Keratinocyte (primary cell): ENCODE data around the gene KAT6B. TPM values are rescaled to one million over a fixed set of nuclear protein-coding genes. Genes with fewer than 3 reads are reported as not detected.

Experiments used
- DNase-seq: peaks from one replicate; pipeline ENCODE4 v3.0.0-alpha.2; 2011; ENCODE audit warnings: low read depth, missing footprints, low spot score
- FAIRE-seq: peaks from 2 replicates; lab custom pipeline; 2011; peaks lifted over from hg19 to GRCh38; lab: Jason Lieb, UNC
- H2AFZ ChIP-seq: 2 replicates; pipeline ENCODE4 v1.6.0; 2012; ENCODE audit warnings: low read length, control low read depth, inconsistent platforms; ENCODE audit not compliant: control insufficient read depth
- H3K27ac ChIP-seq: 2 replicates; pipeline ENCODE4 v1.5.1; 2011; ENCODE audit warnings: low read length; ENCODE audit not compliant: control insufficient read depth, insufficient read depth
- H3K27me3 ChIP-seq: 3 replicates; pipeline ENCODE4 v1.6.0; 2011; ENCODE audit warnings: low read length; ENCODE audit not compliant: control insufficient read depth, insufficient read depth; ENCODE audit errors: extremely low read depth
- H3K36me3 ChIP-seq, 2 experiments: 2 replicates in 1 of 2; 3 replicates in 1 of 2; pipeline ENCODE4 v1.5.1; 2011; ENCODE audit warnings: low read length in 2 of 2, mild to moderate bottlenecking in 1 of 2; ENCODE audit not compliant: control insufficient read depth in 2 of 2, insufficient read depth in 2 of 2; ENCODE audit errors: extremely low read depth in 1 of 2
- H3K4me1 ChIP-seq: 3 replicates; pipeline ENCODE4 v1.5.1; 2011; ENCODE audit warnings: low read length; ENCODE audit not compliant: control insufficient read depth, insufficient read depth; ENCODE audit errors: extremely low read depth
- H3K4me2 ChIP-seq: 3 replicates; pipeline ENCODE4 v1.6.0; 2011; ENCODE audit warnings: low read depth, low read length; ENCODE audit not compliant: control insufficient read depth, insufficient read depth; ENCODE audit errors: extremely low read depth
- H3K4me3 ChIP-seq, 3 experiments: fragments of 200-600 bp in 1 of 3; sonication (generic) in 1 of 3; 2 replicates in 2 of 3; 3 replicates in 1 of 3; pipeline ENCODE4 v1.5.1; 2011 to 2016; ENCODE audit warnings: low read length in 3 of 3, mild to moderate bottlenecking in 3 of 3, control low read depth in 2 of 3, inconsistent platforms in 1 of 3, low read depth in 1 of 3, mixed read lengths in 1 of 3, mixed run types in 1 of 3, moderate library complexity in 1 of 3; ENCODE audit not compliant: control insufficient read depth in 2 of 3, insufficient read depth in 2 of 3; ENCODE audit errors: extremely low read depth in 1 of 3
- H3K79me2 ChIP-seq: 2 replicates; pipeline ENCODE4 v1.6.0; 2012; ENCODE audit warnings: low read length; ENCODE audit not compliant: control insufficient read depth, insufficient read depth
- H3K9ac ChIP-seq: 3 replicates; pipeline ENCODE4 v1.6.0; 2011; ENCODE audit warnings: low read length; ENCODE audit not compliant: control insufficient read depth, insufficient read depth; ENCODE audit errors: extremely low read depth
- H3K9me1 ChIP-seq: 3 replicates; pipeline ENCODE4 v1.6.0; 2011; ENCODE audit warnings: low read length; ENCODE audit not compliant: control insufficient read depth, insufficient read depth; ENCODE audit errors: extremely low read depth
- H3K9me3 ChIP-seq: 2 replicates; pipeline ENCODE4 v1.5.1; 2012; ENCODE audit warnings: low read depth, low read length; ENCODE audit not compliant: control insufficient read depth
- H4K20me1 ChIP-seq: 3 replicates; pipeline ENCODE4 v1.6.0; 2011; ENCODE audit warnings: low read length; ENCODE audit not compliant: control insufficient read depth, insufficient read depth; ENCODE audit errors: extremely low read depth
- EZH2 ChIP-seq: IDR thresholded peaks from one replicate; pipeline ENCODE4 v1.6.1; 2012; ENCODE audit warnings: inconsistent platforms, mild to moderate bottlenecking, low read length, moderate library complexity
- dilution Hi-C: fragments of 300-500 bp; cut with MboI; formaldehyde crosslinking; loops from one replicate; pipeline ENCODE4 v1.7.0; 2020; ENCODE audit warnings: low sequenced_read_pairs; ENCODE audit not compliant: extremely low pct_ligation_motif_present
- polyA plus RNA-seq, 5 experiments: library from polyadenylated mRNA; depleted of rRNA in 3 of 5; stranded (reverse) in 3 of 5; stranded (forward) in 1 of 5; unstranded in 1 of 5; fragments of >200 nt; gene quantifications; 1 replicate in 1 of 5; 2 replicates in 3 of 5; 3 replicates in 1 of 5; pipeline versions ENCODE4 v1.2.1 to v1.2.3, GENCODE V29; 2011 to 2012; ENCODE audit warnings: missing spikeins in 2 of 5, low read depth in 1 of 5, low replicate concordance in 1 of 5
- TF ChIP-seq, protein P1 (sequence below), 3 experiments: IDR thresholded peaks in 1 of 3; conservative IDR thresholded peaks in 1 of 3; optimal IDR thresholded peaks in 1 of 3; 2 replicates in 2 of 3; 3 replicates in 1 of 3; pipeline versions ENCODE3 to v1.5.1; 2011; ENCODE audit warnings: low read length in 3 of 3, mild to moderate bottlenecking in 3 of 3, moderate library complexity in 2 of 3, control low read depth in 1 of 3, inconsistent platforms in 1 of 3; ENCODE audit not compliant: insufficient read depth in 2 of 3; ENCODE audit errors: extremely low read depth in 1 of 3

Gene KAT6B
- polyA plus RNA-seq, 1 donor (not counting 4 experiments of a cell fraction or from before 2014, with no cell fraction given): 2.9 TPM

DNA sequence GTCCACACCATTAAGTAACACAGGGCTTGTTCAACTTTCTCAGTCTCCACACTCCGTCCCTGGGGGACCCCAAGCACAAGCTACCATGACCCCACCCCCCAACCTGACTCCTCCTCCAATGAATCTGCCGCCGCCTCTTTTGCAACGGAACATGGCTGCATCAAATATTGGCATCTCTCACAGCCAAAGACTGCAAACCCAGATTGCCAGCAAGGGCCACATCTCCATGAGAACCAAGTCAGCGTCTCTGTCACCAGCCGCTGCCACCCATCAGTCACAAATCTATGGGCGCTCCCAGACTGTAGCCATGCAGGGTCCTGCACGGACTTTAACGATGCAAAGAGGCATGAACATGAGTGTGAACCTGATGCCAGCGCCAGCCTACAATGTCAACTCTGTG, 204.0 kb downstream of the KAT6B start:
- Histone ChIP-seq H3K9me1 (no peaks in the 10 kb centered on the region), H3K79me2 (no peaks in the 10 kb centered on the region), H3K4me2 (no peak overlapping the region), H4K20me1 (no peaks in the 10 kb centered on the region), H3K27me3 (no peaks in the 10 kb centered on the region), H3K9ac (no peak overlapping the region), H2AFZ (no peak overlapping the region), H3K36me3 (peaks cover 0 to 14% of the 10 kb centered on the region in 2 experiments), H3K27ac (no peak overlapping the region), H3K9me3 (no peaks in the 10 kb centered on the region), H3K4me1 (no peaks in the 10 kb centered on the region), H3K4me3 (no peak overlapping the region)
- DNase-seq (no peak), FAIRE-seq (no peak)
- TF ChIP-seq, protein P1, sequence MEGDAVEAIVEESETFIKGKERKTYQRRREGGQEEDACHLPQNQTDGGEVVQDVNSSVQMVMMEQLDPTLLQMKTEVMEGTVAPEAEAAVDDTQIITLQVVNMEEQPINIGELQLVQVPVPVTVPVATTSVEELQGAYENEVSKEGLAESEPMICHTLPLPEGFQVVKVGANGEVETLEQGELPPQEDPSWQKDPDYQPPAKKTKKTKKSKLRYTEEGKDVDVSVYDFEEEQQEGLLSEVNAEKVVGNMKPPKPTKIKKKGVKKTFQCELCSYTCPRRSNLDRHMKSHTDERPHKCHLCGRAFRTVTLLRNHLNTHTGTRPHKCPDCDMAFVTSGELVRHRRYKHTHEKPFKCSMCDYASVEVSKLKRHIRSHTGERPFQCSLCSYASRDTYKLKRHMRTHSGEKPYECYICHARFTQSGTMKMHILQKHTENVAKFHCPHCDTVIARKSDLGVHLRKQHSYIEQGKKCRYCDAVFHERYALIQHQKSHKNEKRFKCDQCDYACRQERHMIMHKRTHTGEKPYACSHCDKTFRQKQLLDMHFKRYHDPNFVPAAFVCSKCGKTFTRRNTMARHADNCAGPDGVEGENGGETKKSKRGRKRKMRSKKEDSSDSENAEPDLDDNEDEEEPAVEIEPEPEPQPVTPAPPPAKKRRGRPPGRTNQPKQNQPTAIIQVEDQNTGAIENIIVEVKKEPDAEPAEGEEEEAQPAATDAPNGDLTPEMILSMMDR (optimal IDR thresholded peaks at IDR 0.05 in 1 of 3, IDR thresholded peaks at IDR 0.05 in 1 of 3, conservative IDR thresholded peaks at IDR 0.05 in 1 of 3; ENCODE audit: extremely low read depth in 1 of 3, insufficient read depth in 2 of 3, low read length in 3 of 3): no peak
- TF ChIP-seq EZH2: no peak
- dilution Hi-C loops: no loop called here

GRCh38 chr10:75032119-75032518, 205.7 kb downstream of the KAT6B start:
- no peaks in the 10 kb centered on the region for H3K9me3 ChIP-seq
- peaks cover 0 to 14% of the 10 kb centered on the region in 2 experiments for H3K36me3 ChIP-seq
- no peaks in the 10 kb centered on the region for H3K9me1 ChIP-seq
- H2AFZ ChIP-seq: no peak overlapping the region
- H3K79me2 ChIP-seq: no peaks in the 10 kb centered on the region
- H3K4me1 ChIP-seq: no peaks in the 10 kb centered on the region
- H3K4me3 ChIP-seq: no peak overlapping the region
- H3K27me3 ChIP-seq: no peaks in the 10 kb centered on the region
- DNase-seq (no peak), FAIRE-seq (no peak)
- no peak overlapping the region for H3K9ac ChIP-seq
- no peak overlapping the region for H3K4me2 ChIP-seq
- TF ChIP-seq EZH2: no peak
- TF ChIP-seq, protein P1 (optimal IDR thresholded peaks at IDR 0.05 in 1 of 3, IDR thresholded peaks at IDR 0.05 in 1 of 3, conservative IDR thresholded peaks at IDR 0.05 in 1 of 3; ENCODE audit: extremely low read depth in 1 of 3, insufficient read depth in 2 of 3, low read length in 3 of 3): no peak
- dilution Hi-C loops: no loop called here
- no peaks in the 10 kb centered on the region for H4K20me1 ChIP-seq
- no peak overlapping the region for H3K27ac ChIP-seq
